Measurements from ENCODE around the gene THSD4.

THSD4 gene

GRCh38 chr15:71683411-71684274, 568.4 kb downstream of the THSD4 start:
- no peaks in the 10 kb centered on the region for H3K36me3 Mint-ChIP-seq
- no peaks in the 10 kb centered on the region for H3K4me1 Mint-ChIP-seq
- H3K4me3 Mint-ChIP-seq: no peak overlapping the region
- no peak overlapping the region for H3K27ac Mint-ChIP-seq
- ATAC-seq (replicated peaks) (no peak), DNase-seq (no peak)
- H3K27me3 Mint-ChIP-seq: peaks cover 14 to 18% of the 10 kb centered on the region in 2 donors
- H3K9me3 Mint-ChIP-seq: no peaks in the 10 kb centered on the region

- peaks cover 3 to 5% of the 10 kb centered on the region in 2 donors for H3K9me3 Mint-ChIP-seq
- H3K27ac Mint-ChIP-seq: no peak overlapping the region
These were observed 570.2 kb downstream of the THSD4 start for GRCh38 chr15:71685420-71685993.

GRCh38 chr15:71686221-71687050, 571.2 kb downstream of the THSD4 start:
- Mint-ChIP-seq H3K27me3 (peaks cover 18 to 22% of the 10 kb centered on the region in 2 donors), H3K36me3 (no peaks in the 10 kb centered on the region)

More at GRCh38 chr15:71685420-71685993, 570.2 kb downstream of the THSD4 start:
- peaks cover 15 to 20% of the 10 kb centered on the region in 2 donors for H3K27me3 Mint-ChIP-seq
- H3K4me3 Mint-ChIP-seq: no peak overlapping the region
- DNase-seq (no peak), ATAC-seq (replicated peaks) (no peak)
- H3K36me3 Mint-ChIP-seq: no peaks in the 10 kb centered on the region
- H3K4me1 Mint-ChIP-seq: no peaks in the 10 kb centered on the region

GRCh38 chr15:71687902-71688508, 572.7 kb downstream of the THSD4 start:
- Mint-ChIP-seq H3K4me1 (no peaks in the 10 kb centered on the region), H3K36me3 (no peaks in the 10 kb centered on the region), H3K4me3 (no peak overlapping the region), H3K9me3 (peaks cover 4 to 10% of the 10 kb centered on the region in 2 donors), H3K27ac (no peak overlapping the region), H3K27me3 (peaks cover 14 to 22% of the 10 kb centered on the region in 2 donors)
- ATAC-seq (replicated peaks) (no peak), DNase-seq (no peak)

More at GRCh38 chr15:71686221-71687050, 571.2 kb downstream of the THSD4 start:
- peaks cover 4 to 10% of the 10 kb centered on the region in 2 donors for H3K9me3 Mint-ChIP-seq
- DNase-seq: no peak
- H3K4me1 Mint-ChIP-seq: no peaks in the 10 kb centered on the region
- no peak overlapping the region for H3K27ac Mint-ChIP-seq
- no peak for ATAC-seq (replicated peaks)
- no peak overlapping the region for H3K4me3 Mint-ChIP-seq

- DNase-seq: no peak
- no peak for ATAC-seq (replicated peaks)
- Mint-ChIP-seq H3K27me3 (peaks cover 16 to 22% of the 10 kb centered on the region in 2 donors), H3K9me3 (peaks cover 4 to 10% of the 10 kb centered on the region in 2 donors), H3K36me3 (no peaks in the 10 kb centered on the region), H3K4me1 (no peaks in the 10 kb centered on the region), H3K27ac (no peak overlapping the region), H3K4me3 (no peak overlapping the region)
These were observed 573.3 kb downstream of the THSD4 start for GRCh38 chr15:71688509-71689094.

- Mint-ChIP-seq H3K9me3 (peaks cover 4 to 10% of the 10 kb centered on the region in 2 donors), H3K27ac (no peak overlapping the region), H3K4me3 (no peak overlapping the region), H3K4me1 (no peaks in the 10 kb centered on the region), H3K36me3 (no peaks in the 10 kb centered on the region), H3K27me3 (peaks cover 28 to 32% of the 10 kb centered on the region in 2 donors)
- DNase-seq (no peak), ATAC-seq (replicated peaks) (no peak)
These were observed 575.8 kb downstream of the THSD4 start for GRCh38 chr15:71691081-71691457.

GRCh38 chr15:71691458-71692417, 576.5 kb downstream of the THSD4 start:
- peaks cover 33 to 35% of the 10 kb centered on the region in 2 donors for H3K27me3 Mint-ChIP-seq
- ATAC-seq (replicated peaks): no peak
- no peak for DNase-seq

GRCh38 chr15:71697236-71697635, 582.0 kb downstream of the THSD4 start:
- Mint-ChIP-seq H3K27ac (no peak overlapping the region), H3K36me3 (no peaks in the 10 kb centered on the region), H3K27me3 (peaks cover 24 to 28% of the 10 kb centered on the region in 2 donors), H3K4me3 (no peak overlapping the region), H3K4me1 (no peaks in the 10 kb centered on the region), H3K9me3 (no peaks in the 10 kb centered on the region)
- no peak for ATAC-seq (replicated peaks)
- no peak for DNase-seq

More at GRCh38 chr15:71691458-71692417, 576.5 kb downstream of the THSD4 start:
- Mint-ChIP-seq H3K27ac (no peak overlapping the region), H3K9me3 (peaks cover 4 to 10% of the 10 kb centered on the region in 2 donors), H3K36me3 (no peaks in the 10 kb centered on the region), H3K4me1 (no peaks in the 10 kb centered on the region), H3K4me3 (no peak overlapping the region)

GRCh38 chr15:71698030-71698429, 582.8 kb downstream of the THSD4 start:
- Mint-ChIP-seq H3K4me3 (no peak overlapping the region), H3K36me3 (no peaks in the 10 kb centered on the region), H3K27me3 (peaks cover 24 to 28% of the 10 kb centered on the region in 2 donors), H3K9me3 (no peaks in the 10 kb centered on the region), H3K27ac (no peak overlapping the region), H3K4me1 (no peaks in the 10 kb centered on the region)
- DNase-seq (no peak), ATAC-seq (replicated peaks) (no peak)

GRCh38 chr15:71698742-71699141, 583.5 kb downstream of the THSD4 start:
- Mint-ChIP-seq H3K4me1 (no peaks in the 10 kb centered on the region), H3K9me3 (no peaks in the 10 kb centered on the region), H3K4me3 (no peak overlapping the region), H3K27me3 (peaks cover 24 to 25% of the 10 kb centered on the region in 2 donors), H3K27ac (no peak overlapping the region), H3K36me3 (no peaks in the 10 kb centered on the region)
- DNase-seq (no peak), ATAC-seq (replicated peaks) (no peak)

GRCh38 chr15:71699977-71700376, 584.7 kb downstream of the THSD4 start:
- Mint-ChIP-seq H3K36me3 (no peaks in the 10 kb centered on the region), H3K4me3 (no peak overlapping the region), H3K27ac (no peak overlapping the region), H3K9me3 (peaks cover 3 to 7% of the 10 kb centered on the region in 2 donors), H3K4me1 (no peaks in the 10 kb centered on the region), H3K27me3 (peaks cover 26 to 29% of the 10 kb centered on the region in 2 donors)
- ATAC-seq (replicated peaks) (no peak), DNase-seq (no peak)

GRCh38 chr15:71701808-71702207, 586.5 kb downstream of the THSD4 start:
- peaks cover 30 to 31% of the 10 kb centered on the region in 2 donors for H3K27me3 Mint-ChIP-seq
- no peak for DNase-seq
- H3K27ac Mint-ChIP-seq: no peak overlapping the region
- ATAC-seq (replicated peaks): no peak
- no peaks in the 10 kb centered on the region for H3K4me1 Mint-ChIP-seq
- no peaks in the 10 kb centered on the region for H3K36me3 Mint-ChIP-seq
- peaks cover 3 to 8% of the 10 kb centered on the region in 2 donors for H3K9me3 Mint-ChIP-seq
- H3K4me3 Mint-ChIP-seq: no peak overlapping the region

GRCh38 chr15:71702496-71702895, 587.2 kb downstream of the THSD4 start:
- no peak overlapping the region for H3K4me3 Mint-ChIP-seq
- H3K9me3 Mint-ChIP-seq: peaks cover 3 to 8% of the 10 kb centered on the region in 2 donors
- H3K27ac Mint-ChIP-seq: no peak overlapping the region
- ATAC-seq (replicated peaks): no peak
- no peak for DNase-seq
- peaks cover 24 to 27% of the 10 kb centered on the region in 2 donors for H3K27me3 Mint-ChIP-seq
- H3K36me3 Mint-ChIP-seq: no peaks in the 10 kb centered on the region
- H3K4me1 Mint-ChIP-seq: no peaks in the 10 kb centered on the region
